Retina (tissue), 1 donor: Measurements from ENCODE around the gene DHX29.

Source experiments
- DNase-seq: peaks from one replicate; pipeline ENCODE4 v3.0.0-alpha.2; 2016

DHX29 gene

DNA sequence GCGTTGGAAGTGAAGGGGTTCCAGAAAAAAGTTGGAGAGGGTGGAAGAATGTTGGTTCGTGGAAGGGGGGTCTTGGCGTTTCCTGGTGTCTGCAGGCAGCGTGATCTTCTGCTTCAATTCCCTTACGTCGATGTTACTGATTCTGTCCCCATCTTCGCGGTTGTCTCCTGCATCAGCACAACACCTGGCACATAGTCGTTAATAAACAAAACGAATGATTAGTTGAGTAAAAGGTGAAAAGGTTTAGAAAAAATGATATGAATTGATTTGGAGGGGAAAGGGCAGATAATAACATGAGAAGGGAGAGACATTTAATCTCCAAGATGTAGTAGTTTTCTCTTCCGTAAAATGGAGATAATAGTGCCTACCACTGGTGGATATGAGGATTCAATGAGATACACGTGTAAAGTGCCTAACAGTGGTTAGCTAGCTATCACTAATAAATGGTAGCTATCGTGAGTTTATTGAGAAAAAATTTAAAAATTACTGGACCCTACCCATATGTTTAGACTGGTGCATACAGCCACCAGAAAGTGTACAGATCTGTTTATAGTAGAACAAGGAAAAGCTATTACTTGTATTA, 851 bp upstream of the DHX29 start:
- DNase-seq, result no peak

DNA sequence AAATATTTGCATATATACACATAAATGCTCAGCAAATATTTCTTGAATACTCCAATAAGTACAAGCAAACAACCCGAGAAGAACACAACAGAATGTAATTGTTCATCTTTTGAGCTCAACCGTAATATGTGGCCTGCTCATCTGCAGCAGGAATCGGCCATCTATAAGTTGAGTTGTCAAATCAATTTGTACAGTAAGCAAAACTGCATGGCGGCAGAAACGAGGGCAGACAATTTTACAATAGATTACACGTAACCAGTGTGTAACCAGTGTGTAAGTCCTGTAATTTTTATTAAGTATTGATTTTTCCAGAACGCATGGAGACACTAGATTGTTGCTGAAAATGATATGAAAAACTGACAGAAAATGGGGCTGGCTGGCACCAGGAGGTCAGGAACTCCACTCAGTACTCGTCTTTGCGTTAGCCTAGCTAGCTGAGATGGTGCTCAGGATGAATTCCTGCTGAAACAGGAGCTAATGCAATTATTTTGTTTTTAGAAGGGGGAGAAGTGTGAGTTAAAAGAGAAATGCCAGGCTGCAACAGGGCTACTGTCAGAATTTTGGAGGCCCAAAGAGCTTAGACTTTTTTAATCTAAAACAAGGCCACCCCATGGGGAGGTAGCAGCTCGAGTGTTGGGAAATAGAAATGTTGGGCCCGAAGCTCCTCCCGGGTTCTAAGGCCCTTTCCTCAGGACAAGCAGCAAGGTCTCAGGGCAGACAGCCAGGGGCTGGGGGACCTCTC, 682 bp downstream of the DHX29 start:
- DNase-seq, result no peak

DNA sequence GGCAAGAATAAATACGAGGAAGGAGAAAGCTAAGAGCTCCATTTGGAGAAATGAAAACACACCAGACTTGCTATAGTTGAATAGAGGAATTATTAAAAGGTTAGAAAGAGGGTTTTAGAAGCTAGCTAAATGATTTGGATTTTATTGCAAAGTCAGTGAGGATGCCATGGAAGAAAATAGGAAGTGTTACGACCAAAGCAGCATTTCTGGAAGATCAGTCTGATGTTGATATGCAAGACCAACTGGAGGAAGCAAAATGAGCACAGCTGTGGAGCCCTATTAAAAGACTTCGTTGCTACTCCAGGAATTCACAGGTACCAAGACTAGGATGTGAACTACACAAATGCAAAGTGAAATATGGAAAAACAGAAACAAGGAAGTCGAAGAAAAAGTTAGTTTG, 2.1 kb downstream of the DHX29 start:
- DNase-seq, result no peak

DNA sequence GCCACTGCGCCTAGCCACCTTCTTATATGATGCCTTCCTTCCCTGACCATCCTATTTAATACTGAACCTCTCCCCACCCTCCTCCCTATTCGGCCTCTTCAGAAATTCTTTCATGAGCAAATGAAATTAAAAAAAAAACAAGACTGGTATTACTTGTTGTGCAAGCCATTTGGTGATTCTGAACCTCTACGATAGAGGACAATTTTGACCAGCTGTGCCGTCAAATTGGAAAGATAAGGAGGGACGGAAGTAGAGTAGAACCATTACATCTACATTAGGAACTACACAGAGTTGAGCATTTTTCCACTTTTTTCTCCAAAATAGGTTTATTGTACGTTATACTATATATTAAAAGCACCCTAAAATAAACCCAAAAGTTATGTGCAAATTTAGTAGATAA, 2.9 kb downstream of the DHX29 start:
- DNase-seq, result no peak

DNA sequence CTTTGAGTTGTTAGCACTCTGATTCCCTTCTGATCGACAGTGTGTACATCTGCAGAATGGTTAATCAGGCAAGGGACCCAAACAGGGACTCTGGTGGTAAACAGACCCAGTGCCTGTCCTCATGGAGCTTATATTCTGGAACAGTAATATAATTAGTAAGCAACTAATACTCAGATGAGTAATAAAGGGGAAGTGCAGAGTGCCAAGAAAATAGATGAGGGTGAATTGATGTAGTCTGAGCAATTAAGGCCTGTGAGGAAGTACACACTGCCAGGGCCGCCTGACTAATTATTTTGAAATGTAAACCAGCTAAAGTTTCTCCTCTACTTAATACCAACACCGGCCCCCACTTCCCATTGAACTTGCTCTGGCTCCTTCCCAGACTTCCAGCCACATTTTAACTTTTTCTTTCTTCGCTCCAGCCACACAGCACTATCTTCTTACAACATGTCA, 4.2 kb downstream of the DHX29 start:
- DNase-seq, result no peak

DNA sequence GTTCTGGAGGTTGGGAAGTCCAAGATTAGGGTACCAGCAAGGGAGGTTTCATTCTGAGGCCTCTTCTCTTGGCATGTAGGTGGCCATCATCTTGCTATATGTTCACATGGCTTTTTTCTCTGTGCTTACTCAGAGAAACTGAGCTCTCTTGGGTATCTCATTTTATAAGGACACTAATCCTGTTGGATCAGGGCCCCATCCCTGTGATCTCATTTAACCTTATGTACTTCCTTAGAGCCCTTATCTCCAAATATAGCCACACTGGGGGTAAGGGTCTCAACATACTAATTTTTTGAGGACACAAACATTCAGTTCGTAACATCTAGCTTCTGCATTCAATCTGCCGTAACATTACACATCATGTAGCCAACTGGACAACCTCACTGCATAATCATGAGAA, 6.6 kb downstream of the DHX29 start:
- DNase-seq, result no peak

DNA sequence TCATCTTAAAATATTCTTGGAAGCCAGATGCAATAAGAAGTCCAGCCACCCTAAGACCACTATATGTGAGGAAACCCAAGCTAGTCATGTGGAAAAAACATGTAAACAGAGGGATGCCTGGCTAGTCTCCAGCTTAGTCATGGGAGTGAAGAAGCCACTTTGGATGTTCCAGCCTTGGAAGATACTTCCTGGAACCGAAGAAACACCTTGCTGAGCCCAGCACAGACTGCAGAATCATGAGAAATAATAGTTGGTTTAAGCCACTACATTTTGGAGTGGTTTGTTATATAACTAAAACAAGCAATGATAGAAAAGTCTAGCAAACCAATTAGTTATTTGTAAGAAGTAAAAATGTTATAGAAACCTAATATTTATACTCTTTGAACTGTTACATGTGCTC, 12.6 kb downstream of the DHX29 start:
- no peak for DNase-seq

DNA sequence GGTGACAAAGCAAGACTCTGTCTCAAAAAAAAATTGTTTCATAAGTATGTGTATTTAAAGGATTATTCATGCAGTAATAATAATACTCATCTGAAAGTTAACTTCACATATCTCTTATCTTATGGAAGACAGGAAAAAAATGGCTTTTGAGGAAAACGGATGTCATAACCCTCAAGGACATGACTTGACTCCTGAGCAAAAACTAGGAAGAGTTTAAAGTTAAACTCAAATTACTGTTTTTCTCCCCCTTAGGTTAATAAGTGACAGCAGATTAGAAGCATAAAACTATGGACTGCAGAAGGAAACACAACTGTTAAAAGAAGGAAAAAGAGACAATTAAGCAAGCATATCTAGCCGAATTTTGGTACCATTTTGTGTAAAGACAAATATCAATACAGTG, 16.5 kb downstream of the DHX29 start:
- no peak for DNase-seq

DNA sequence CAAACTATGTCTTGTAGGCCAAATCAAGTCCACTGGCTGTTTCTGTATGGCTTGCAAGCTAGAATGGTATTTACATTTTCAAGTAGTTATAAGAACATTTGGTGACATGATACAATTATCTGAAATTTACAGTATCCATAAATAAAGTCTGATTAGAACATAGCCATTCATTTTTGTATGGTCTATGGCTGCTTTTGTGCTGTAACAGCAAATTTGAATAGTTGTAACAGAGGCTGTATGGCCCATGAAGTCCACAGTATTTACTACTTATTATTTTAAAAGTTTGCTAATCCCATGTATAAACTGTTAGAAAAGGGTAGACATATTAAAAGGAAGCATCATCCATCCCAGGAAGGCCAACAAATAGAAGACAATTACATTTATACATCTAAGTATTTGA, 17.7 kb downstream of the DHX29 start:
- DNase-seq, result no peak

DNA sequence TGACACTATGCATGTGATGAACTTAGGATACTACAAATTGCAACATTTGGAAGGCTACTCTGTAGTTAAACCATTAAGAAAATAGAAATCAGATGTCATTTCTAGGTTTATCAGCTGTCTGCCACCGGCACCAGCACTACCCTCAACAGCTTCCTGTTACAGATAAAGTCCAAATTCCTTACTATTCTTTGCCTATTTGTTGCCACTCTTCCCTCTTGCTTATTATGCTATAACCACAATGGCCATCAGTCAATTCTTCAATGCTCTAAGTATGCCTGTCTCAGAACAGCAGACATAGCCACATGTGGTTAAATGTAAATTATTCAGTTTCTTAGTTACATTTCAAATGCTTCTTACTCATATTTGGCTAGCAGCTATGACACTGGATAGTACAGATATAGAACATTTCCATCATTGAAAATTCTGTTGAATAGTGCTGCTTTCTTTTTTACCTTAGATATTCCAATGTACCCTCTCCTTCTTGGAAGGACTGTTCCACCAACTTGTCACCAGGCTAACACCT, 21.0 kb downstream of the DHX29 start:
- no peak for DNase-seq

DNA sequence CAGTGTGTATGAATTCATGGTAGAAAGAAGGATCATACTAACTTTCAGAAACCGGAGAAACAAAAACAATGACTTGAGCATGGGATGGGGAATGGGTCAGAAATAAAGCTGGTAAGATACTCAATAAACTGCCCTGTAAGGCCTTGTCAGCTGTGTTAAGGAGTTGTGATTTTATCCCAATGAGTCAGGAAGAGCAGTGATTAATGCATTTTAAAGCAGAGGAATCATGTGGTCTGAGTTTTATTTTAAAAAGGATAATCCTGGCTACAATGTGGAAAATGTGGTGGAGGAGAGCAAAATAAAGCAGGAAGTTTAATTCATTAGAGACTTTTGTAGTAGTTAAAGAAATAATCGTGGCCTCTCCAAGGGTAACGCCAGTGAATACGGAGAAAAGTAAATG, 28.7 kb downstream of the DHX29 start:
- no peak for DNase-seq

DNA sequence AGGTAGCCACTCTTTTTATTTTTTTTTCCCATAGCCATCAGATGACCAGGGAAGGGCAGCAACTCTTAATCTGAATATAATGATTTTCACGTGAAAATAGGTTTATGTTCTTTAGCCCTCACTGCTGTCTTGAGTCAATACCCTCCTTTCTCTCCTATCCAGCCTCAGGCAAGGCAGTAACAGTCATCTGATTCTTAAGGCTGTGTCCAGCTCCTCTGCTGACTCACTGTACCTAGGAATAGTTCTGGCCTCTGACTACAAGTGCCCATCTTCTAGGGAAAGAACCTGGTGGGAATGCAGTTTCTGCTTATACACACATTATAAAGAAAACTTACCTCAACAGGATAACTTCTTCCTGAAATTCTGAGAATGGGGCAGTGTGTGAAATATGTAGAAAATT, 30.7 kb downstream of the DHX29 start:
- no peak for DNase-seq

DNA sequence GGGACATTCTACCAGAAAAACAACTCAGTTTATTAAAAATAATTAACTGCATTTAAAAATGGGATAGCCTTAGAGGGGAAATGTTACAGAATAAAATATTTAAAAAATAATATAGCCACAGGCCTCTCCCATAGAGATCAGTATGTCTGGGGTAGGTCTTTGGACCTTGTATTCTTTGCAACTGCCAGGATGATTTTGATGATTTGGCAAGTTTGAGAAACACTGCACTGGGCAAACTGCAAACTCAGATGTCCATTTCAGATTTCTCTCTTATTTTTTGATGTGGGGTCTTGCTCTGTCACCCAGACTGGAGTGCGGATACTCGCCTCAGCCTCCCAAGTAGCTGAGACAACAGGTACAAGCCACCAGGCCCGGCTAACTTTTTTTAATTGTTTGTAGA, 49.2 kb downstream of the DHX29 start:
- DNase-seq, result no peak

DNA sequence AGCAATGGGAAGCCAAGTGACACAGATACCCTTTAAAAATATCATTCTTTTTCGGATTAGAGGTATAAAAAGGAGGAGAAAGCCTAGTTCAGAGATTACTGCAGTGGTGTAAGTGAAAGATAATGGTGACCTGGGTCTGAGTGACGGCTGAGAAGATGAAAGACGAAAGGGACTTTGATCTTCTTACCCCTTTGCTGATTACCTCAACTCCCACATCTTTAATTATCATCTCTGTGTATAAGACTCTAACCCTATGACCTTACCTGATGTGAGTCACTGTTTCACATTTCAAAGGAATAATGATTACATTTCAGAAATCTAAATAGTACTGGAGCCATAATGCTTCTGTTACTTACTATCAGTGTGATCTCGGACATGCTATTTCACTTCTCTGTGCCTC, 52.7 kb downstream of the DHX29 start:
- no peak for DNase-seq

DNA sequence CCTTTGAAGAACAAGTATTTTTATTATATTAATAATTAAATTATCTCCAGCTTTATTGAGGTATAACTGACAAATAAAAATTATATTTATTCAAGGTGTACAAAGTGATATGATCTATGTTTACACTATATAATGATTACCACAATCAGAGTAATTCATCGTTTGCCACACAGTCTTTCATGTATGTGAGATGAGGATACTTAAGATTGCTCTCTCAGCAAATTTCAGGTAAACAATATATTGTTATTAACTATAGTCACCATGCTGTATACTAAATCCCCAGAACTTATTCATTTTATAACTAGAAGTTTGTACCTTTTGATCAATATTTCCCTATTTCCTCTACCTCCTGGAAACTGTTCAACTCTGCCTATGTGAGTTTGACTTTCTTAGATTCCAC, 57.4 kb downstream of the DHX29 start:
- DNase-seq, result no peak

DNA sequence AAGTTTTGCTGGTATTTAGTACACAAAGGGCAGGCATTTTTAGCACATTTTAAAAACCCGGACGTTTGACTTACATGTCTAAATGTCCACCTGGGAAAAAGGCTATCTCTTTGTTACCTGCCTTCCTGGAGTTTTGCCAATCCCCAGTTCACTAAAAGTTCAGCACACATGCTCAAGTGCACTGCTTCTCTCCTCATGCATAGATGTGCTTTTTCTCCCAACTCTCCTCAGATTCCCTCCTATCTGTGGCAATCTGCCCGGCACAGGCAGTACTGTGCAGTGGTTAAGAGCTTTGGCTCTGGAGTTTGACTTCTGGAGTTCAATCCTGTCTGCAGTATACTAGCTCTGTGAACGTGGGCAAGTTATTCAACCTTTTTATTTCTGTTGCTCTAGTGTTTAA, 65.7 kb downstream of the DHX29 start:
- no peak for DNase-seq

DNA sequence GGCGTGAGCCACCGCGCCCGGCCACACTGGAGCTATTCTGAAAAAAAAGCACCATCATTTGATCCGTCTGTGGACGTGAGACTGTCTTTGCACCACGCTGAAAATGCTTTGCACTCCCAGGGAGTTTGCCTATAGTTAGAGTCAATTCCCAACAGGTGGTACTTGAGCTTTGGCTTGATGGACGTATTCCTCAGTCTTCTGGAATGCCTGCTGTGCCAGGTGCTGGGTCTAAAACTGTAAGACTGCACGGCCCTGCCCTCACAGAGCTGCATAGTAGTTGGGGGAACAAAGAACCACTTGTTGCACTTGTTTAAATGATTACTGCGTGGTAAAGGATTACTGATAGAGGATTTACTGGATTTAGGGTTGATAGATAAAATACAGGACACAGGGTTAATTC, 70.7 kb downstream of the DHX29 start:
- DNase-seq, result no peak

DNA sequence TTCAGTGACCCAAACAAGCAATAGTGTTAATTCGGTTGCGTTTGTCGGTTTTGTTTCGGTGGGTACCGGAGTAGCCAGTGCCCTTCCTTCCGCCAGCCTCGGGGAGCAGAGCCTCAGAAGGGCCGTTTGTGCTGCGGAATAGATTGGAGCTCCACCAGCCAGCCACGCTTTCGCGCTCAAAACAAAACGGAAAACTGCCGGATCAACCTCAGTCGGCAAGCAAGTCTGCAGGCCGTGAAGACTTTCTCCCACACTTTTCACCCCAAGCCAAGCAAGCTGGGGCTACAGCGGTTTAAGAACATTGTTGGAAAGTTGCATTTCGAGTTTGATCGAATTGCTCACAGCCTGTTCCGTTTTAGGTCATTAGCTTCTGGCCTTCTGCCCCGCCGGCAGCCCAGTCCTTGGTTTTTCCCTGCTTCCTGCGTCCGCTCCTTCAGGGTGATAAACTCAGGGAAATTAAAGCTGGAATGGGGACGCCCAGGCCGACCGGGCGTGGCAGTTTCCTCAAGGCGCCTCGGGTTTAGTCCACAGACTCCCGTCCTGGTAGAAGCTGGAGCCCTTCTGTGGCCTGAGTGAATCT, 73.3 kb downstream of the DHX29 start:
- DNase-seq, result peak; percentile 82

DNA sequence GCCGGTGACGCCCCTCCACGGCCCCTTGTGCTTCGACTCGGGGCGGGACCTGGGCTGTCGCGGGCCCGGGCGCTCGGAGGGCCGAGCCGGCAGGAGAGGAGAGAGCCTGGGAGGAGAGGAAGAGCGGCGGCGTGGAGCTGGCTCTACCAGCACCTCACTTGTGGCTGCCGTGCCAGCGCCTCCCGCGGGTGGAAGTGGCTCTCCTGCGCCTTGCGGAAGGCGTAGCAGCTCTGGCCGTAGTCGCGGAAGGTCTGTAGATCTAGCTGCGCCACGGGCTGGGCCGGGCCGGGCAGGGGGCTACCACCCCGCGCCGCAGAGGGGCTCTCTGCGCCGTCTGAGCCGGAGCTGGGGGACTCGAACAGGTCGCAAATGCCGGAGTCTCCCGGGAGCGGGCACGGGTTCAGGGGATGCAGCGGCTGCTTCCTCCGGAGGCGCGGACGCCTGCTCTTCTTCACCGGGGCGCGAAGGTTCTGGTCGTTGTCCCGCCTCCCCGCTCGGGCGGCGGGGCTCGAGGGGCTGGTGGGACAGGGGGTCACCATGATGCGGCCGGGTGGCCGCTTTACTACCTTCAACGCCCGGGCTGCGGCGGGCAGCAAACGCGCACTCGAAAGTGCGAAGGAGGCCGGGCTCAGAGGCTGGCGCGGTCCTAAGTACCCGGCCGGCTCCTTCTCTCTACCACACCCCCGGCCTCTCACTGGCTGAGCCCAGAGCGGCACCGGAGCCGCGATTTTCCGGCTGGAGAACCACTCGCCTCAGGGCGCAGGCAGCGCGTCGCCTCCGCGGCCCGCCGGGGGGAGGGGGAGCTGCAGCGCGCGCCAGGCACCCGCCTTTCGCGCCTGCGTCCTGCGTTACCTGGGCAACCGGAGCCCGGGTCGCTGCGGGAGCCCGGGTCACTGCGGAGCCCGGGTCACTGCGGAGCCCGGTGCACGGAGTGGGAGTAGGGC, 74.2 kb downstream of the DHX29 start, which contains the start of gene CCNO:
Gene CCNO (minus strand): TSS at position 624 of the 944 bp plus-strand sequence. CDS start 85 bp downstream, at position 539.
- peak; percentile 93 for DNase-seq

DNA sequence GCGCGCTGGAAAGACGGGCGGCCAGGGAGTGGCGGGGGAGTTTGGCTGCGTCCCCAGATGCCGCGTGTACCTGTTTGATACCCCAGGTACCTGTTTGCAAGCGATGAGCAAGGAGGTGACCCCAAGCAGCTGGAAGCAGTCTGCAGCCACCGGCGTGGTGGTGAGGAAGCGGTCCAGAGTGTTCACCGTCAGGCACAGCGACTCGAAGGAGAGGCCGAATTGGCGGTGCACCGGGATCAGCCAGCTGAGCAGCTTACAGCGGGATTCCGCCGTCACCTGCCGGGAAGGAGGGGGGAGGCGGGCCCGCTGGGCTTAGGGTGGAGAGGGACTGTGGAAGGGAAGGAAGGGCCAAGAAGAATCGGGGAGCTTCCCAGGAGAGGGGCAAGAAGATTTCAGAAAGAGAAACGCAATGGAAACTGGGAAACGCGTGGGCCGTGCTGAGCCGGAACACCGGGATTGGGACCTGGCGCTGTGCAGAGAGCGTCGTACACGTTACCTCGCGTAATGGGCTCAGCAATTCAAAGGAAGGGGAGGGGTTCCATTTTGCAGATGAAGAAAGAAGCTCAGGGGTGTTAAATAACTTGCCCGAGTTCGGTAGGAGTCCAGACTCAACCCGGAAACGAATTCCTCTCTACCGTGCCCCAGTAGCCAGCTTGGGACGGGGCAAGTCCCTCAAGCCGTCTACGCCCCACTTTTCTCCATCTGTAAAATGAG, 75.1 kb downstream of the DHX29 start:
- DNase-seq, result peak; percentile 72

DNA sequence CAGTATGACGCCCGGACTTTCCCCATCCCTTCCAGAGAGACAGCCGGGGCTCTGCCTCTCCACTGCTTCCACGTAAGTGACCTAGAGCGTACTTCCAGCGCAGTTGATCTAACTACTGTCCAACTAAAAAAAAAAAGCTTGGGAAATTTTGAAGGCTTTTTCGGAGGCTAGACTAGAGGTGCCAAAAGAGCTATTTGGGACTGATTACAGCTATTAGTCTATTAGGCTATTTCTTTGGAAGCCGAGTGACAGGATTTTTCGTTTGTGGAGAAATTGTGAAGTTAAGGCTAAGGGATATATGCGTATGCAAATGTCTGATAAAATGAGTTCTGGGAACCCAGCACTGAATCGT, 75.6 kb downstream of the DHX29 start:
- DNase-seq, result no peak
